Measurements from ENCODE around the gene TCAF2.
"Not testable (repeated sequence)": the region's sequence is repeated elsewhere in the genome, so short reads cannot be mapped to it uniquely, and the experiment has no call there.

The TCAF2 gene

DNA sequence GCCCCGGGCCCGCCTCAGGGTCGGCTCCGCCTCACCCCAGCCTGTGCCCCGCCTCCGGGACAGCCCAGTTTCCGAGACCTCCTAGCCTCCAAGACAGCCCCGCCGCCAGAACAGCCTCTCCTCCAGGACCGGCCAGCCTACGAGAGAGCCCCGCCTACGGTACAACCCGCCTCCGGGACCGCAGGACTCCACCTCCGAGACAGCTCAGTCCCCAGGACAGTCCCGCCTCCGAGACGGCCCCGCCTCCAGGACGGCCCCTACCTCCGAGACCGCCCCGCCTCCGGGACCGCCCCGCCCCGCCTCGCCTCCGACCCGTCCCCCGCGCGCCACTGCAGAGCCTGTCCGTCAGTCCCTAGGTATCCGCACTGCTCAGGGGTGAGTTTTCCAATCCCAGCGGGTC lies at the start of gene TCAF2:
Gene TCAF2 (plus strand): TSS at position 329 of the 400 bp plus-strand sequence.
- H3K27me3 ChIP-seq (ENCODE audit: low read depth, low read length); H3K4me1 ChIP-seq (ENCODE audit: control insufficient read depth in 1 of 2, insufficient read depth in 2 of 2, low read length in 2 of 2); H3K9me3 ChIP-seq (ENCODE audit: control insufficient read depth in 1 of 2, low read length in 2 of 2); H3K4me3 ChIP-seq (ENCODE audit: low read depth in 1 of 2, low read length in 2 of 2); H3K36me3 ChIP-seq (ENCODE audit: control insufficient read depth in 1 of 2, insufficient read depth in 2 of 2, low read length in 2 of 2); H3K27ac ChIP-seq (ENCODE audit: low read length): not testable (repeated sequence)

GRCh38 chr7:143571501-143571900 lies 49.3 kb upstream of the TCAF2 start, which contains the start of gene CTAGE15:
TSS of gene CTAGE15 (plus strand) at chr7:143571801. CDS start at chr7:143571818, 17 bp downstream.
- H3K36me3 ChIP-seq (ENCODE audit: control insufficient read depth in 1 of 2, insufficient read depth in 2 of 2, low read length in 2 of 2); H3K4me1 ChIP-seq (ENCODE audit: control insufficient read depth in 1 of 2, insufficient read depth in 2 of 2, low read length in 2 of 2); H3K9me3 ChIP-seq (ENCODE audit: control insufficient read depth in 1 of 2, low read length in 2 of 2); H3K27me3 ChIP-seq (ENCODE audit: low read depth, low read length); H3K4me3 ChIP-seq (ENCODE audit: low read depth in 1 of 2, low read length in 2 of 2); H3K27ac ChIP-seq (ENCODE audit: low read length): not testable (repeated sequence)

- H3K4me3 ChIP-seq (ENCODE audit: low read depth in 1 of 2, low read length in 2 of 2); H3K36me3 ChIP-seq (ENCODE audit: control insufficient read depth in 1 of 2, insufficient read depth in 2 of 2, low read length in 2 of 2): not testable (repeated sequence)
Observed at GRCh38 chr7:143588183-143588582, 32.6 kb upstream of the TCAF2 start.

DNA sequence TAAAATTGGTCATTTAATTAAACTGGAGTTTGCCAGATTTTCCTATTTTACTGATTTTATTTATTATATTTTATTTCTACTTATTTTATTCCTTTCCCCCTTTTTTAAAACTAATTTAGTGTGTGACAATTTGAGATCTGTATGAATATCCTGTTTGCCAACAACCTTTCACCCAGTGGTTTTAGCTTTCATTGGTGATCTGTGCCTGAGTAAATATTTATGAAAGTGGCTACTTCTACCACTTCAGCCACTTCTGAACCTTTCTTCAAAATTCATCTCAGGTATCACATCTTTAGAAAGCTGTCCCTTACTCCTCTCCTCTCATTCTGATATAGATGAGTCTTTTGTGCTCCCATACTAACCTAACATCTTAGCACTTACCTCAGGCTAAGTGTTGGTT lies 30.9 kb upstream of the TCAF2 start:
- H3K9me3 ChIP-seq (ENCODE audit: control insufficient read depth in 1 of 2, low read length in 2 of 2); H3K4me3 ChIP-seq (ENCODE audit: low read depth in 1 of 2, low read length in 2 of 2); H3K4me1 ChIP-seq (ENCODE audit: control insufficient read depth in 1 of 2, insufficient read depth in 2 of 2, low read length in 2 of 2); H3K36me3 ChIP-seq (ENCODE audit: control insufficient read depth in 1 of 2, insufficient read depth in 2 of 2, low read length in 2 of 2); H3K27ac ChIP-seq (ENCODE audit: low read length); H3K27me3 ChIP-seq (ENCODE audit: low read depth, low read length): not testable (repeated sequence)

More at GRCh38 chr7:143588183-143588582, 32.6 kb upstream of the TCAF2 start:
- not testable (repeated sequence) for H3K27ac ChIP-seq (ENCODE audit: low read length); H3K27me3 ChIP-seq (ENCODE audit: low read depth, low read length); H3K4me1 ChIP-seq (ENCODE audit: control insufficient read depth in 1 of 2, insufficient read depth in 2 of 2, low read length in 2 of 2); H3K9me3 ChIP-seq (ENCODE audit: control insufficient read depth in 1 of 2, low read length in 2 of 2)

DNA sequence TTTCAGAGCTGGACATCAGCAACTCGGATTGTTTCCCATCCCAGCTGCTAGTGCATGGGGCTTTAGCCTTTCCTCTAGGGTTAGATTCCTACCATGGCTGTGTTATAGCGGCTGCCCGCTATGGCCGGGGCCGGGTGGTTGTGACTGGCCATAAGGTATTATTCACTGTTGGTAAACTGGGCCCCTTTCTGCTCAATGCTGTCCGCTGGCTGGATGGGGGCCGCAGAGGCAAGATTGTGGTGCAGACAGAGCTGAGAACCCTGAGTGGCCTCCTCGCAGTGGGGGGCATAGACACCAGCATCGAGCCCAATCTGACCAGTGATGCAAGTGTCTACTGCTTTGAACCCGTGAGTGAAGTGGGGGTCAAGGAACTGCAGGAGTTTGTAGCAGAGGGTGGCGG lies 22.7 kb upstream of the TCAF2 start:
- not testable (repeated sequence) for H3K27me3 ChIP-seq (ENCODE audit: low read depth, low read length); H3K36me3 ChIP-seq (ENCODE audit: control insufficient read depth in 1 of 2, insufficient read depth in 2 of 2, low read length in 2 of 2); H3K9me3 ChIP-seq (ENCODE audit: control insufficient read depth in 1 of 2, low read length in 2 of 2); H3K4me1 ChIP-seq (ENCODE audit: control insufficient read depth in 1 of 2, insufficient read depth in 2 of 2, low read length in 2 of 2); H3K27ac ChIP-seq (ENCODE audit: low read length); H3K4me3 ChIP-seq (ENCODE audit: low read depth in 1 of 2, low read length in 2 of 2)

DNA sequence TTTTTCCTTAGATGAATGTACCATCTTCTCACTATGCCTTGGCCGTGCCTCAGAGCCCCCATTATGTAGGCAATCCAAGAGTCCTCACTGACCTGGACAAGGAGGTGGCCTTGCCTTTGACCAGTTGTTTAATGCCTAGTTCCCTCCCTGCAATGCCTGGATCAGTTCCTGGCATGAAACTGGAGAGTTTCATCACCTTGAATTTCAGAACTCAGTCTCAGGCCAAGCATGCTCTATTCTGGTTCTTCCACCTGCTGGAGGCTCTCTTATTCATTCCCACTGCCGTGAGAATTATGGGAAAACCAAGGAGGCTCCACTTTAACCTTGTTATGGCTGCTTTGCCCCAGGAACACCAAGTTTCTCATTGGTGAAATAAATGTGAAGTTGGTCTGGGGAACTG lies 17.2 kb upstream of the TCAF2 start:
- H3K36me3 ChIP-seq (ENCODE audit: control insufficient read depth in 1 of 2, insufficient read depth in 2 of 2, low read length in 2 of 2); H3K4me1 ChIP-seq (ENCODE audit: control insufficient read depth in 1 of 2, insufficient read depth in 2 of 2, low read length in 2 of 2); H3K4me3 ChIP-seq (ENCODE audit: low read depth in 1 of 2, low read length in 2 of 2); H3K9me3 ChIP-seq (ENCODE audit: control insufficient read depth in 1 of 2, low read length in 2 of 2); H3K27me3 ChIP-seq (ENCODE audit: low read depth, low read length); H3K27ac ChIP-seq (ENCODE audit: low read length): not testable (repeated sequence)

GRCh38 chr7:143606088-143606487 lies 14.7 kb upstream of the TCAF2 start:
- H3K27ac ChIP-seq (ENCODE audit: low read length); H3K4me1 ChIP-seq (ENCODE audit: control insufficient read depth in 1 of 2, insufficient read depth in 2 of 2, low read length in 2 of 2); H3K9me3 ChIP-seq (ENCODE audit: control insufficient read depth in 1 of 2, low read length in 2 of 2); H3K4me3 ChIP-seq (ENCODE audit: low read depth in 1 of 2, low read length in 2 of 2); H3K36me3 ChIP-seq (ENCODE audit: control insufficient read depth in 1 of 2, insufficient read depth in 2 of 2, low read length in 2 of 2); H3K27me3 ChIP-seq (ENCODE audit: low read depth, low read length): not testable (repeated sequence)

DNA sequence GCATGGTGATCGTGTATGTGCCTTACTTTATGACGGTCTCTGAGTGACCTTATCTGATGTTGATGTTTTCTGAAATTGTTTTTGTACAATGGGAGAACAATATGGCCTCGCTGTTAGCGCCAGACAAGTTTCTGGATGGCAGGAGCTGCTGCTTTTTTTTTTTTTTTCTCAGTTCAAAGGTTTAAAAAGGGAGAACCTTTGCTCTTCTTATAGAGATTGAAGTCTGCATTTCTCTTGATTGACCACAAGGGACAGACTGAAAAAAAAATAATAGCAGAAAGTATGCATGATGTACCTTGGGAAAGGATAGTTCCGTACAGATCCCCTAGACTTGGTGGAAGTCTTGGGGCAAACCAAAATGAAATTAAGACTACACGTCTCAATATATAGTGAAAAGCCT lies 5.2 kb upstream of the TCAF2 start:
- H3K4me3 ChIP-seq (ENCODE audit: low read depth in 1 of 2, low read length in 2 of 2); H3K9me3 ChIP-seq (ENCODE audit: control insufficient read depth in 1 of 2, low read length in 2 of 2); H3K36me3 ChIP-seq (ENCODE audit: control insufficient read depth in 1 of 2, insufficient read depth in 2 of 2, low read length in 2 of 2); H3K4me1 ChIP-seq (ENCODE audit: control insufficient read depth in 1 of 2, insufficient read depth in 2 of 2, low read length in 2 of 2); H3K27me3 ChIP-seq (ENCODE audit: low read depth, low read length); H3K27ac ChIP-seq (ENCODE audit: low read length): not testable (repeated sequence)

- not testable (repeated sequence) for H3K4me1 ChIP-seq (ENCODE audit: control insufficient read depth in 1 of 2, insufficient read depth in 2 of 2, low read length in 2 of 2); H3K27ac ChIP-seq (ENCODE audit: low read length); H3K27me3 ChIP-seq (ENCODE audit: low read depth, low read length); H3K9me3 ChIP-seq (ENCODE audit: control insufficient read depth in 1 of 2, low read length in 2 of 2); H3K4me3 ChIP-seq (ENCODE audit: low read depth in 1 of 2, low read length in 2 of 2); H3K36me3 ChIP-seq (ENCODE audit: control insufficient read depth in 1 of 2, insufficient read depth in 2 of 2, low read length in 2 of 2)
Observed at GRCh38 chr7:143617204-143617603, 3.6 kb upstream of the TCAF2 start.

GRCh38 chr7:143620058-143620457 lies 716 bp upstream of the TCAF2 start:
- not testable (repeated sequence) for H3K4me1 ChIP-seq (ENCODE audit: control insufficient read depth in 1 of 2, insufficient read depth in 2 of 2, low read length in 2 of 2); H3K27me3 ChIP-seq (ENCODE audit: low read depth, low read length); H3K9me3 ChIP-seq (ENCODE audit: control insufficient read depth in 1 of 2, low read length in 2 of 2); H3K27ac ChIP-seq (ENCODE audit: low read length); H3K36me3 ChIP-seq (ENCODE audit: control insufficient read depth in 1 of 2, insufficient read depth in 2 of 2, low read length in 2 of 2); H3K4me3 ChIP-seq (ENCODE audit: low read depth in 1 of 2, low read length in 2 of 2)

- H3K27ac ChIP-seq (ENCODE audit: low read length), result not testable (repeated sequence)
Observed at GRCh38 chr7:143621175-143621574, 401 bp downstream of the TCAF2 start.

GRCh38 chr7:143622130-143622529 lies 1.4 kb downstream of the TCAF2 start:
- H3K27ac ChIP-seq (ENCODE audit: low read length); H3K4me1 ChIP-seq (ENCODE audit: control insufficient read depth in 1 of 2, insufficient read depth in 2 of 2, low read length in 2 of 2); H3K36me3 ChIP-seq (ENCODE audit: control insufficient read depth in 1 of 2, insufficient read depth in 2 of 2, low read length in 2 of 2); H3K9me3 ChIP-seq (ENCODE audit: control insufficient read depth in 1 of 2, low read length in 2 of 2); H3K4me3 ChIP-seq (ENCODE audit: low read depth in 1 of 2, low read length in 2 of 2); H3K27me3 ChIP-seq (ENCODE audit: low read depth, low read length): not testable (repeated sequence)

More at GRCh38 chr7:143621175-143621574, 401 bp downstream of the TCAF2 start:
- H3K4me3 ChIP-seq (ENCODE audit: low read depth in 1 of 2, low read length in 2 of 2); H3K4me1 ChIP-seq (ENCODE audit: control insufficient read depth in 1 of 2, insufficient read depth in 2 of 2, low read length in 2 of 2); H3K36me3 ChIP-seq (ENCODE audit: control insufficient read depth in 1 of 2, insufficient read depth in 2 of 2, low read length in 2 of 2); H3K27me3 ChIP-seq (ENCODE audit: low read depth, low read length); H3K9me3 ChIP-seq (ENCODE audit: control insufficient read depth in 1 of 2, low read length in 2 of 2): not testable (repeated sequence)
